HG02678 (cell line): ENCODE data around the gene MRGPRG.
"Not testable (repeated sequence)": the region's sequence is repeated elsewhere in the genome, so short reads cannot be mapped to it uniquely, and the experiment has no call there.

Source experiments
- ATAC-seq: cut with Tn5 transposase; IDR thresholded peaks from one replicate; pipeline ENCODE4 v1.9.1; 2021; ENCODE audit warnings: mild to moderate bottlenecking, moderate library complexity; ENCODE audit not compliant: unreplicated experiment

The MRGPRG gene

GRCh38 chr11:3177931-3178330 lies 40.7 kb downstream of the MRGPRG start:
- no peak for ATAC-seq

- ATAC-seq, result no peak
Measured at GRCh38 chr11:3176487-3176886, 42.1 kb downstream of the MRGPRG start.

- no peak for ATAC-seq
Measured at GRCh38 chr11:3175194-3175593, 43.4 kb downstream of the MRGPRG start.

GRCh38 chr11:3174387-3174786 lies 44.2 kb downstream of the MRGPRG start:
- ATAC-seq, result no peak

GRCh38 chr11:3173795-3174194 lies 44.8 kb downstream of the MRGPRG start:
- ATAC-seq, result no peak

- ATAC-seq, result no peak
Measured at GRCh38 chr11:3171931-3172560, 46.6 kb downstream of the MRGPRG start.

- no peak for ATAC-seq
Measured at GRCh38 chr11:3170756-3171650, 47.6 kb downstream of the MRGPRG start.

- ATAC-seq, result no peak
Measured at GRCh38 chr11:3170044-3170755, 48.4 kb downstream of the MRGPRG start.

GRCh38 chr11:3169255-3170043 lies 49.2 kb downstream of the MRGPRG start:
- ATAC-seq, result no peak

- not testable (repeated sequence) for ATAC-seq
Measured at GRCh38 chr11:3168742-3169254, 49.8 kb downstream of the MRGPRG start.
